CD4-positive, alpha-beta T cell treated with Interleukin-2 at 100 ng/mL for 4 hours (primary cell): ENCODE measurements around the gene SPOPL.

Experiments
- DNase-seq: peaks from one replicate; pipeline ENCODE4 v3.0.0-alpha.2; 2020; ENCODE audit warnings: low spot score

Gene SPOPL

DNA sequence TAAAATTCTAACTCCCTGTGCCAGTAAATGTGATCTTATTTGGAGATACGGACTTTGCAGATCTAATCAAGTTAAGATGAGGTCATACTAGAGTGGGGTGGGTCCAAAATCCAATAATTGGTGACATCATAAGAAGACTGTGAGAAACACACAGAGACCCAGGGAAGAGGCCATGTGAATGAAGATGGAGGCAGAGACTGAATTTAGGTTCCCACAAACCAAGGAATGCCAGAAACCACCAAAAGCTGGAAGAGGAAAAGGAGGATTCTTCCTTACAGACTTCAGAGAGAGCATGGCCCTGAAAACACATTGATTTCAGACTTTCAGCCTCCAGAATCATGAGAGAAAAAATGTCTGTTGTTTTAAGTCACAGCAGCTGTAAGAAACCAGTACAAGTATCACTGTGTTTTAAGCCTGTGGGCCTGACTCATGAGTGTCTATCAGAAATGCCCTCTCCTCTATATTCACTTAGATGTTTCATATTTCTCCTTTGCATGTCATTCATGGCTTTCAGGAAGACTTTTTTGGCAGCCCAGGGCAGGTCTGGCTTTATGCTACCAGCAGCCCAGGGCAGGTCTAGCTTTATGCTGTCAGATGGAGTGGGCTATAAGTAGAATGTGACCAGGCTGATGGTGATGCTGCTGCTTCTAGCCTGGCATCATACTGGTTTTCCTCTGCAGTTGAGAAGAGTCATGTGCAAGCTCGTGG is 100.0 kb downstream of the SPOPL start:
- no peak for DNase-seq

DNA sequence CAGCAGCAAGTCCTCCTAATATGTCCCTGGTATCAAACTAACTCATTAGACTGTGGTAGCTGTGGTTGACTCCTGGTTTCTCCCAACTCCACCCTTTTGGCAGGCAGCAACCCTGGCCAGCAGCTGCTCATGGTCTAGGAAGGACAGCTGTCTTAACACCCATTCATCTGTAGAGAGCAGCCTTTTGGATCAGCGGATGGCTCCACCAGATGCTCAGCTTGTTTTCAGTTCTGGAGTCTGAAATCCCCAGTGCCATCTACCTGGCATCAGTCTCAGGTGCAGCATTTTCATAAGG is 100.5 kb downstream of the SPOPL start:
- DNase-seq, result no peak

DNA sequence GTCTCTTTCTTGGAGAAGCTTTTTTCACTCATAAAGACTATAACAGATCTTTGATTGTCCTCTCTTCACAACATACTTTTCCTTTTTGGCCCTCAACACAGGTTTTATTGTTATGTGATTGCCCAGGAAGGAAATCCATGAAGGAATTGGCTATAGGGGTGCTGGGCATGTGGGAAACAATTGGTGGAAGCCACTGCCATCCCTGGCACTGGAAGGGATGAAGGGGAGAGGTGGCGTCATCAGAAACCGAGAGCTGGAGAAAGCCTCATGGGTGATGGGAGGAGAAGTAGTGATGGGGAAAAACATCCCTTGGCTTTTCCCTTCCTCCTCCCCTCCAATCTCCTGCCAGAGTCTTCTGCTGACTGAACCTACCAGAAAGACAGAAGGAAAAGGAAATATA is 106.2 kb downstream of the SPOPL start:
- DNase-seq, result no peak

DNA sequence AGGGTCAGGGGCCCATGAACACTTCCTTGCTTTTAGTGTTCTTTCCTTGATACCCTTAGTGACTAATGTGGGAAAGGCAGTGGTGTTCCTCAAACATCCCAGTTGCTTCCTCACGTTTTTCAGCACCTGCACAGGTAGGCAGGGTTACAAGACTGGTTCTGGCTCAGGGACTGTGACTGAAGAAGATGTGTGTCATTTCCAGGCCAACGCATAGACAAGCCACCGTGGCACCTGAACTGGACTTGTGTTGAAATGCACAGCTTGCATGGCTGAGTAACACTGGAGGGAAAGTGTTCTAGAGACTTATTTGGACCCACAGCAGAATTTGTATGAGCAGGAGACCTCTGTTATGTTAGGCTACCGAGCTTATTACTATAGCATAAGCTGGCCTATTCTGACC is 107.9 kb downstream of the SPOPL start:
- no peak for DNase-seq

DNA sequence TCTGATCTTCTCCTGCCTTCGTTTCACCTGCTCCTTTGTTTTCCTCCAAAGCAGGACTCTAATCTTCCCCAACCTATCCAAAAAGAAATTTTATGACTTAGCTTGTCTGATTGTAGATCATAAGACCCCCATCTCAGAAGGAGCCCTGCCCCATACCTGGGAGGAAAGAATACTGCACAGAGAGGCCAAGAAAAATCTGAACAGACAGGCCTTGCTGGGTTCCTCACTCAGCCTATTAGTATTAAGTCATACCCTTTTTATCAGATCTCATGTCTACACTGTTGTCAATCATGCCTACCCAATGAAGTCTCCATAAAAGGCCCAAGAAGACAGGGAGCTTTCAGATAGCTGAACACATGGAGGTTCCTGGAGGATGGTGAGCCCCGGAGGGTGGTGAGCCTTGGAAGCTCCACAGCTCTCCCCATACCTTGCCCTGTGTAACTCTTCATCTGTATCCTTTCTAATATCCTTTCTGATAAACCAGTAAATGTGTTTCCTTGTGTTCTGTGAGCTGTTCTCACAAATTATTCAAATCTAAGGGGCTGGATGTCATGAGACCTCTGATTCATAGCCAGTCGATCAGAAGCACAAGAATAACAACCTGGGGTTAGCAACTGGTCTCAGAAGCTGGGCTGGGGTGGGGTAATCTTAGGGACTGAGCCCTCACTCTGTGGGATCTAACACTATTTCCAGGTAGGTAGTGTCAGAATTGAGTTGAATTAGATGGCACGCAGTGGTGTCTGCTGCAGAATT is 108.8 kb downstream of the SPOPL start:
- no peak for DNase-seq

DNA sequence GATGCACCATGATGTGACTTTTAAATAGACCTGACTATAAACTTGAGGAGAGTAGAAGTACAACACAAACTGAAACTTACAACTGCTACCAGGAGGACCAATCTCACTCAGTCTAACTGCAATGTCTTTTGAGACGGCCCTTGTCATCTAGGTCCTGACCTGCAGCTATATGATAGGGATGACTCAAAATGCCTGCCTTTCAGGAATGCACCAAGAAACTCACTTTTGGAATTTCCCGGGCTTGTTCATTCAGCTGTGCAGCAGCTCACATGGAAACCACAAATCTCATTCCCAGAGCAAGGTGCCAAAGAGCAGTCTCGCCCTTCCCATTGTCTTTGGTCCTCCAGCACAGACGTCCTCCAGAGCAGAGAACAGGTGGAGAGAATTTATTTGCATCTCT is 113.7 kb downstream of the SPOPL start:
- DNase-seq, result no peak

DNA sequence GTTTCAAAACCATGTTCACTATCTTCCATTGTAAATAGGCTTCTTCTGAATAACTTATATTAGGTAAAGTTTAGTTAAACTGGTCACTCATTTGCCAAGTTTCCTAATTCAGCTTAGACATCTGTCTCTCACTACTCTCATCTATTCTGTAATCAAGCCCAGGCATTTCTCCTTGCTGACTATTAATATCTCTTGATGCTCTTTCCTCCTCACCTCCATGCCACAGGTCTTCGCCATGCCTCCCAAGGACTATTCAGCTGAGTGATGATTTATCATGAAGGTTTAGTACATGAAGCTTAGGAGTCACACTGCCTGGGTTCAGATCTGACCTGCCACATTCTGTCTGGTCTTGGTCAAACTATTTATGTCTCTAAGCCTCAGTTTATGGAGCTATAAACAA is 115.5 kb downstream of the SPOPL start:
- DNase-seq, result no peak

DNA sequence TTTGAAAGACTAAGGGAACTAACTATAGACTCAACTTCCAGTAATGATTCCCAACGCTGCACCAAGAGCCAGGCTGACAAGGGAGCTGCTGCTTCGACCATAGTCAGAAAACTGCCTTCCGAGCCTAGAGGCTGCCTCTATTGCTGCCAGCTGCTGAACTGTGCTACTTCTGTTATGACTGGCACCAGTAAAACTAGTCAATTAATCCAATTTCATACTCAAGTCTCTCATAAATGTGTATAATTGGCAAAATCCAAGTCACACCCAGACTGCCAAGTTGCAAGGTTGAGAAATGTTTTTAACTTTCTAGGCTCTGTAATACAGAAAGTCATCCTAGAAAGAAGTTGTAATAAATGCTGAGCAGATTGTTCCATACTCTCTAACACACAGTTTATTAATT is 117.4 kb downstream of the SPOPL start:
- no peak for DNase-seq

DNA sequence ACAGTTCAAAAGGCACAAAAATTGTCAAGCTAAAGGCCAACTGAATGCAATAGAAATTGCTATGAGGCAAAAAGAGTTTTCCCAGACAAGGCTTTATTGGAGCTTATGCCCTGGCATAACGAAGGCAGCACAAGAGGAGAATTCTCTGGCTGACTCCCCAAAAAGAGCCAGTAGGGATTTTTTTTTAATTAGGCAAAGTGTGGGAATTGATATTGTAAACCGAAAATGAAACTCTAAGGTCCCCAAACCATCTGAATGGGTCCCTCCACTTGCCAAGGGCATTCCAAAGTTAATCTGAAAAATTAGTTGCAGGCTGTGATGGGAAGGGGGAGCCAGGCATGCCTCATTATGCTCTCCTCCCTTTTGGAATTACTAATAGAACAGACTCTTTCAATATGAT is 118.9 kb downstream of the SPOPL start:
- no peak for DNase-seq

DNA sequence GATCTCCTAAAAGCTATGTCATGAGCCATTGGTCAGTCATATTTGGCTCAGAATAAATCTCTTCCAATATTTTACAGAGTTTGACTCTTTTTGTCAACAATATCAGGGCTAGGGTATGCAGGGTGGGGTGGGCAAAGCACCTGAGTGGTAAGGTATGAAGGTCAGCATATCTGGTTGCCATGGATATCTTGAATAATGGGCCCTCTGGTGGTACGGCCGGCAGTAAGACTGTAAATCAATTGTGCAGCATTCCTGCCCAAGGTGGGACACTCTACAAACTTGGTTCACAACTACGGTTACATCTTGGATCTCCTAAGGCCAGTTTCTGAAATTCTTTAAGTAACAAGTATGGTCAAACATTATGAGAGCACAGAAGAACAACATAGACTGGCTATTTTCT is 119.6 kb downstream of the SPOPL start:
- DNase-seq, result no peak

DNA sequence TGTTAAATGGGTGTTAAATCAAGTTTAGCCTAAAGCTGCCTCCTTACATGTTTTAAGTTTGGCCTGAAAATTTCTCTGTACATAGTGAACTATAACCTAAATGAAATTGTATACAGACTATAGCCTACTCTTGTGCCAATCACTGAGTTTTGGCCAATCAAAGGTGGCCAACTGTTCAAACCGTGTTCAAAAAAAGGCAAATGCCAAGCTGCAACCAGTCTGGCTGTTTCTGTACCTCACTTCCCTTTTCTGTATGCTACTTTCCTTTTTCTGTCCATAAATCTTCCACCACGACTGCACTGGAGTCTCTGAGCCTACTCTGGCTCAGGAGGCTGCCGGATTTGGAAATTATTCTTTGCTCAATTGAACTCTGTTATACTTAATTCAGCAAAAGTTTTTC is 121.0 kb downstream of the SPOPL start:
- DNase-seq, result no peak
